NK-92 treated with Interleukin-12 subunit alpha and Interleukin-12 subunit beta, amount 100 ng/mL, for 24 hours (cell line): ENCODE results near the gene RSF1.
A peak's percentile ranks its signal among the peaks of the same experiment; 100 is the strongest.
"Not testable (repeated sequence)": the region's sequence is repeated elsewhere in the genome, so short reads cannot be mapped to it uniquely, and the experiment has no call there.

Source experiments
- DNase-seq: peaks from one replicate; lab custom pipeline; 2025; lab: John Stamatoyannopoulos, UW

The RSF1 gene

GRCh38 chr11:77820565-77821348, at the start of gene RSF1, which contains the start of gene AAMDC:
RSF1 (minus strand) TSS chr11:77820722; CDS start chr11:77820714, 8 bp downstream.
AAMDC (plus strand) TSS chr11:77821144; CDS start chr11:77842497, 21,353 bp downstream.
- peak; percentile 96 for DNase-seq

GRCh38 chr11:77868744-77869143, 48.2 kb upstream of the RSF1 start:
- DNase-seq, result no peak

DNA sequence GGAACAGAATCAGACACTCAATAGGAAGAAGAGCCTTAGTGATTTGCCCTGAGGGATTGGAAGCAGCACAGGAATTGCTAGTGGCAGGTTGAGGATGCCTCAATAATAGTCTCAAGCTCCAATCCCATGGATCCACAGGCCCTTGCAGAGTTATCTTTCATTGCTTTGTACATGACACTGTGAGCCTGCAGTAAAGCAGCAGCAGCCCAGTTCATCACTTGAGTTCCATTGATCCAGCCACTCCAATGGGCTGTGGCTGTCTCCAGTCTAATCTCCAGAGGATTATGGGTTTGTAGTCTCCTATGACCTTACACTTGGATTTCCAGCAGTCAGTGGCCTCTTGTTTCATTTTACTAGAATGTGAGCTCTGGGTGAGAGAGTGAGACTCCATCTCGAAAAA, 45.8 kb upstream of the RSF1 start:
- DNase-seq, result no peak

DNA sequence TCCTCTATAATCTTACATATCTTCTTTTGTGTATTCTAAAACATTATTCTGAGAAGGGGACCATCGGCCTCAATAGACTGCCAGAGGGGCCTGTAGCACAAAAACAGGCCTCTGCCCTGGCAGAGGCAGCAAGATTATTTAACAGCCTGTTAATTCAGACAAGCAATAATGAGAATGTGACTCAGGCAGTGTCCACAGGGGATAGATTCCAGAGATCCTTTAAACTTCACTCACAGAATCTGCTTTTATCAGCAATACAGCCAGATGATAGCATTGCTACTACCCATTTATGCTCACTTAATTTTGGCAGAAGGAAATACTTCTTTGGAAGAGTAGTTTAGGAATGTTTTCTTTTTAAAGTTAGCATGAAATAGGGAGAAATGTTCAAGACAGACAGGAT, 45.3 kb upstream of the RSF1 start:
- no peak for DNase-seq

- DNase-seq, result not testable (repeated sequence)
Observed at GRCh38 chr11:77861444-77861843, 40.9 kb upstream of the RSF1 start.

DNA sequence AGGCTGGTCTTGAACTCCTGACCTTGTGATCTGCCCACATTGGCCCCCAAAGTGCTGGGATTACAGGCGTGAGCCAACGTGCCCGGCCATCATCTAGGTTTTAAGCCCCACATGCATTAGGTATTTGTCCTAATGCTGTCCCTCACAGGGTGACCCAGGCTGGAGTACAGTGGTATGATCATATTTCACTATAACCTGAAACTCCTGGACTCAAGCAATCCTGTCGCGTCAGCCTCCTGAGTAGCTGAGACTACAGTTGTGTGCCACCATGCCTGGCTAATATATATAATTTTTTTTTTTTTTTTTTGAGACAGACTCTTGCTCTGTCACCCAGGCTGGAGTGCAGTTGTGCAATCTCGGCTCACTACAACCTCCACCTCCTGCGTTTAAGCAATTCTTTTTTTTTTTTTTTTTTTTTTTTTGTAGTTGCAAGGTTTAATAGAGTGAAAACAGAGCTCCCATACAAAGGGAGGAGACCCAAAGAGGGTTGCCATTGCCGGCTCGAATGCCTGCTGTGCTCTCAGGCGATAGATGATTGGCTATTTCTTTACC, 37.5 kb upstream of the RSF1 start:
- not testable (repeated sequence) for DNase-seq

GRCh38 chr11:77854838-77855237, 34.3 kb upstream of the RSF1 start:
- DNase-seq, result no peak

- no peak for DNase-seq
Observed at GRCh38 chr11:77851503-77851902, 31.0 kb upstream of the RSF1 start.

GRCh38 chr11:77843700-77844099, 23.2 kb upstream of the RSF1 start:
- not testable (repeated sequence) for DNase-seq

DNA sequence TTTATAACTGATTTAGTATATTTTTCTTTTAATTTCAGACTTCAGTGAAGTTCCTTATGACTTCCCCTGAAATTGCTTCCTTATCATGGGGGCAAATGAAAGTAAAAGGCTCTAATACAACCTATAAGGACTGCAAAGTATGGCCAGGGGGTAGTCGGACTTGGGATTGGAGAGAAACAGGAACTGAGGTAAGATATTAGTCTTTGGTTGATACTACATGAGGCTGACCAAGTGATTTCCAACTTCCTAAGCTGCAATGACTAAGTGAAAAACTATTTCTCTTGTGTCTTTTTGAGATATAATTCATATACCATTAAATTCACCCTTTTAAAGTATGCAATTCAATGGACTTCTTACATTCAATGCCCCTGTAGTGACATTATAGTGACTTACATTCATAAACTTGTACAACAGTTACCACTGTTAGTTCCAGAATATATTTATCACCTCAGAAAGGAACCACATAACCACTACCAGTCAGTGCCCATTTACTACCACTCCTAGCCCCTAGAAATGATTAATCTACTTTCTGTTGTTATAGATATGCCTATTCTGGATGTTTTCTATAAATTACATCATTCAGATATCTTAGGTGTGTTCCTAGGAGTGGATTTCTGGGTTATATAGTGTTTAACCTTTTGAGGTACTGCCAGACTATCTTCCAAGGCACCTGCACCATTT, 22.1 kb upstream of the RSF1 start:
- no peak for DNase-seq

DNA sequence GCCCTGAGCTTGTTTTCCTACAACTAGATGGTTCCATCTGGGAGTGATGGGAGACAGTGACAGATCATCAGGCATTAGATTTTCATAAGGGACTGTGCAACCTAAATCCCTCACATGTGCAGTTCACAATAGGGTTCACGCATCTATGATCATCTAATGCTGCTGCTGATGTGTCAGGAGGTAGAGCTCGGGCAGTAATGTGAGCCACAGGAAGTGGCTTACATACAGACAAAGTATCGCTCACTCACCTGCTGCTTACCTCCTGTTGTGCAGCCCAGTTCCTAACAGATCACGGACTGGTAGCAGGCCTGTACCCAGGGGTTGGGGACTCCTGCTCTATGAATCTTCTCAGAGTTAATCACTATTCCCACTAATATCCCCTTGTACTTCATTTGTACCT, 12.8 kb upstream of the RSF1 start:
- DNase-seq, result no peak

DNA sequence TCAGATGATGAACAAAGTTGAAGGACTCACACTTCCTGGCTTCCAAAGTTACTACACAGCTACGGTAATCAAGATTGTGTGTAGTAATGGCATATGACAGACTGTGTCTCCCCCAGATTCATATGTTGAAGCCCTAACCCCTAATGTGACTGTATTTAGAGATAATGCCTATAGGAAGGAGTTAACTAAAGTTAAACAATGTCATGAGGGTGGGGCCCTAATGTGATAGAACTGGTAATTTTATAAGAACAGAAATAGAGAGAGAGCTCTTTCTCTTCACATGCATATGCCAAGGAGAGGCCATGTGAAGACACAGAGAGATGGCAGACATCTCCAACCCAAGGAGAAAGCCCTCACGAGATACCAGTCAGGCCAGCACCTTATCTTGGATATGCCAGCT, 8.4 kb upstream of the RSF1 start:
- no peak for DNase-seq

DNA sequence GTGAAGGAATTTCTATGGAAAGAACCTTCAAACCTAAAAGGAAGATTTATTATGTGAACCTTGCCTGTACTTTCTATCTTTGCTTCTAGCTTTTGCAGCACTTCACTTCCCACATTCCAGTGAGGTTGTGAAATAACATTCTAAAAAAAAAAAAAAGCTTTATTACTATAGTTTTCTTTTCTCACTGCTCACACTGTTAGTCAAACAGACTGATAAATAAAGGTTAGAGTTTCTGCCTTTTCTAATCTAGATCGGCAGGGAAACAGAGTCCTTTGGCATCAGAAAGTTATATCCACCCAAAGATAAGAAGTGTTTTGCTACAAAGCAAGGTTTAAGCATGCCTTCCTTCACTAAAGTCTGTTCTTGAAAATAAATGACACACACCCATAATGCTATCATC, 3.3 kb upstream of the RSF1 start:
- no peak for DNase-seq

DNA sequence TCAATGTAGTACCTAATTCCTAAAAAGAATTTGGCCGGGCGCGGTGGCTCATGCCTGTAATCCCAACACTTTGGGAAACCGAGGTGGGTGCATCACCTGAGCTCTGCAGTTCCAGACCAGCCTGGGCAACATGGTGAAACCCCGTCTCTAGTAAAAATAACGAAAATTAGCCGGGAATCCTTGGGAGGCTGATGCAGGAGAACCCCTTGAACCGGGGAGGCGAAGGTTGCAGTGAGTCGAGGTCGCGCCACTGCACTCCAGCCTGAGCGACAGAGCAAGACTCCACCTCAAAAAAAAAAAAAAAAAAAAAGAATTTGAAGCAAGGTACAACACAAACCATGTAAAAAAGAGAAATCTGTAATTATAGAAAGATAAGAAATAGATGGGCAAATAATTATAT, 1.6 kb upstream of the RSF1 start:
- not testable (repeated sequence) for DNase-seq

GRCh38 chr11:77821349-77821851, 878 bp upstream of the RSF1 start:
- DNase-seq, result no peak

- peak; percentile 45 for DNase-seq
Observed at GRCh38 chr11:77819921-77820564, 479 bp downstream of the RSF1 start.

- DNase-seq, result peak; percentile 84
Observed at GRCh38 chr11:77819411-77819920, 1.1 kb downstream of the RSF1 start.

DNA sequence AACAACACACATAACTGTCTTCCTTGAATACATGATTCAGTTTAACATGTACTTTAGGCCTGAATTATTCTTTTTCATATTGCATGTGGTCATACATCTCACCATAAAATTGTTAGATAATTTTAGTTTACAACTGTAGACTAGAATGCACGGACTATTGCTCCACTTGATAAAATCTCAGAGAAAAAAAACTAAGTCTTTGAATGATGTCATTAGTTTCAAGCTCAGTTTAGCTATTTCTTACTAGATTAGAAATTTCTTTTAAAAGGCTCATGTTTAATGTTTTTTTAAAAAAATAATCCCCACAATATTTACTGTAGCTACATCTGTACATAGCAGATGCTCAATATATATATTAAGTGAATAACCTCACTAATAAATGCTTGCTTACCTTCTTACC, 5.1 kb downstream of the RSF1 start:
- DNase-seq, result no peak

DNA sequence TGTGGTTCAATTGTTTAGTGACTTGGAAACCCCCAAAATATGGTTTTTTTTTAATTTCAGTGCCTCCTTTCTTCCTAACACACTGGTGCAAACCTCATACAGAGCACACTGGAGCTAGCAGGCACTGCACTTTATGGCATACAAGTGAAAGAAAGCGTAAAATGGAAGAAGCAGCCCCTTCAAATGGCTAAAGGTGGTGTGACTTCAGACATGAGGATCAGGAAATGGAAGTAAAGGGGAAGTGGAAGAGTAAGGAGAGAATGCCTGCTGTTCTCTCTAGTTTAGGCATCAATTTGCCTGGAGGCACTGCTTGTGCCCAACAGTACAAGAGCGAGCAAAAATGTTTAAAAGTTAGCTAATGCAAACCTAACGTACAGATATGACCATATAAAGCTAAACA, 5.7 kb downstream of the RSF1 start:
- no peak for DNase-seq

GRCh38 chr11:77813256-77813655, 7.3 kb downstream of the RSF1 start:
- DNase-seq, result no peak

DNA sequence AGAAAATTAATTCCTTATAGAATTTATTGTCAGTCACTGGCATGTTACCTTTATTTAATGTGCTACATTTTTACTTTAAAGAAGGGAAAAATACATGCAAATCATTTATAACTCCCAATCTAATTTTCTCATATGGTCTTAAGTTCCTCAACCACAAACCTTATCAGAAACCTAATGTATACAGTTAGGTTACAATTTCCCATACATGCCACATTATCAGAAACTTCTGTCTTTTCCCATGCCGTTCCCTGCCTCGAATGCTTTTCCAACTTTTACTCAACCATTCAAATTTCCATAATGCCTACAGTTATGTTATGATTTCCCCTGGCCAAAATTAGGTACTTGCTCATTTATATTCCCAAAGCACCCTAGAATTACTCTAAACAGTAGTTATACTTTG, 13.5 kb downstream of the RSF1 start:
- no peak for DNase-seq

GRCh38 chr11:77806415-77806814, 14.1 kb downstream of the RSF1 start:
- no peak for DNase-seq
